H1 (cell line): ENCODE results near the gene CKB. TPM values are rescaled to one million over a fixed set of nuclear protein-coding genes. Genes with fewer than 3 reads are reported as not detected.
A peak's percentile ranks its signal among the peaks of the same experiment; 100 is the strongest.

Experiments
- ATF3 ChIP-seq: IDR thresholded peaks from 2 replicates; pipeline ENCODE4 v1.6.1; 2011; ENCODE audit warnings: low read depth, mild to moderate bottlenecking, low read length; ENCODE audit not compliant: insufficient read depth
- CBX8 ChIP-seq: fragments of 300-800, 300-1000 bp; sonication (generic); IDR thresholded peaks from 2 replicates; pipeline ENCODE4 v1.7.1; 2016; ENCODE audit warnings: low read depth, low read length, borderline replicate concordance
- CHD7 ChIP-seq: fragments of 300-600 bp; sonication (generic); IDR thresholded peaks from 2 replicates; pipeline ENCODE4 v1.7.1; 2012; ENCODE audit warnings: low read length, moderate library complexity, mild to moderate bottlenecking, inconsistent platforms; ENCODE audit not compliant: insufficient replicate concordance
- EGR1 ChIP-seq: IDR thresholded peaks from 2 replicates; pipeline ENCODE4 v1.6.1; 2011; ENCODE audit warnings: low read depth, low read length, borderline replicate concordance
- GABPA ChIP-seq: IDR thresholded peaks from 2 replicates; pipeline ENCODE4 v1.6.1; 2011; ENCODE audit warnings: mild to moderate bottlenecking, low read length, moderate library complexity, borderline replicate concordance; ENCODE audit not compliant: insufficient read depth
- KDM1A ChIP-seq: fragments of 200-600, 300-600 bp; sonication (generic); IDR thresholded peaks from 2 replicates; pipeline ENCODE4 v1.7.1; 2016; ENCODE audit warnings: mild to moderate bottlenecking, low read length, borderline replicate concordance
- PHF8 ChIP-seq: fragments of 200-600 bp; sonication (generic); conservative IDR thresholded peaks from 2 replicates; pipeline ENCODE4 v1.7.1; 2012; ENCODE audit warnings: low read depth, mild to moderate bottlenecking, inconsistent platforms, low read length, moderate library complexity
- POLR2A ChIP-seq, 2 experiments: IDR thresholded peaks; 1 replicate in 1 of 2; 2 replicates in 1 of 2; pipeline ENCODE4 v1.6.1; 2011; ENCODE audit warnings: low read depth in 2 of 2, low read length in 2 of 2, mild to moderate bottlenecking in 2 of 2; ENCODE audit errors: control extremely low read depth in 1 of 2
- POU5F1 ChIP-seq: IDR thresholded peaks from 2 replicates; pipeline ENCODE4 v1.6.1; 2011; ENCODE audit warnings: low read depth, mild to moderate bottlenecking, low read length, moderate library complexity
- SAP30 ChIP-seq: fragments of 300-600 bp; sonication (generic); IDR thresholded peaks from 2 replicates; pipeline ENCODE4 v1.7.1; 2012; ENCODE audit warnings: low read length, moderate library complexity, mild to moderate bottlenecking, inconsistent platforms; ENCODE audit not compliant: insufficient read depth, insufficient replicate concordance
- TAF1 ChIP-seq: IDR thresholded peaks from 2 replicates; pipeline ENCODE4 v1.6.1; 2011; ENCODE audit warnings: mild to moderate bottlenecking, low read depth, low read length
- polyA plus RNA-seq, 7 experiments: library from polyadenylated mRNA; depleted of rRNA in 3 of 7; stranded (reverse) in 5 of 7; unstranded in 2 of 7; fragments of >200 nt in 5 of 7; fragments of 200-250 nt in 2 of 7; gene quantifications; 1 replicate in 5 of 7; 2 replicates in 1 of 7; 4 replicates in 1 of 7; pipeline versions ENCODE4 v1.2.1 to v1.2.3, GENCODE V29; 2011 to 2013; ENCODE audit warnings: missing spikeins in 2 of 7, mixed read lengths in 2 of 7
- total RNA-seq: library from RNA; stranded (reverse); fragmentation: NEBNext Ultra II Directional; extraction: Animal tissue kit (Norgen Biotek cat#: 25700); gene quantifications from 2 replicates; pipeline ENCODE4 v1.2.1, GENCODE V29; 2021

Gene CKB
- total and polyA plus RNA-seq, 2 of the 8 experiments (the other 6 are each of a cell fraction or from before 2014, with no cell fraction given), result 538 to 950 TPM

GRCh38 chr14:103542605-103543088 lies 20.0 kb upstream of the CKB start (continued):
- TF ChIP-seq SAP30 (no peak), POU5F1 (no peak), GABPA (no peak), CBX8 (no peak), ATF3 (no peak), TAF1 (peak; percentile 36; the same call in 1 of the 2 replicates), CHD7 (no peak), POLR2A (IDR thresholded peaks at IDR 0.05; ENCODE audit: control extremely low read depth in 1 of 2, low read depth in 2 of 2, low read length in 2 of 2) (no peak), EGR1 (no peak), KDM1A (no peak), PHF8 (no peak)
